ENCODE measurements around the gene SLC3A2. TPM values are rescaled to one million over a fixed set of nuclear protein-coding genes. Genes with fewer than 3 reads are reported as not detected.

SLC3A2 gene
- total and polyA plus RNA-seq, 2 of the 13 experiments (the other 11 are each of a cell fraction or from before 2014, with no cell fraction given) = 213 to 226 TPM

DNA sequence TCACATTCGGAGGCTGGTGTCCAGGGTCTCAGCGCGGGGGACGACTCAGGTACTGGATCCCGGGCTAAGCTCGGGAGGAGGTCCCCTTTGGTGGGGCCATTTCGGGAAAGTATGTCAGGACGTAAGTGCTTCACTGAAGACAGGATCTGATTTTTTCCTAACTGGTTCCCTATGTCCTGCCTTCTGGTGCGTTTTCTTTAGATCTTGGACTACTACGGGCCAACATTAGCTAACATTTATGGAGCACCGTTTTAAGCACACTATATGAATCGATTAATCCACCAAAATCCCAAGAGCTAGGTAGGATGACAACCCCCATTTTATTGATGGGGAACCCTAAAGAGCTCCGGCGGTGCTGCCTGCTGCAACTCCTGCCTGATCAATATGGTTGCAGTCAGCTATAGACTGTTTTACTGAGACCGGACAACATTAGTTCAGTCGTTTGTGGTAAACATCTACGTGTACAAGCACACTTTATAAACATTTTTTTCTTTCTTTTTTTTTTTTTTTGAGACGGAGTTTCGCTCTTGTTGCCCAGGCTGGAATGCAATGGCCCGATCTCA lies 24.3 kb upstream of the SLC3A2 start (continued):
- TF ChIP-seq, protein P1, sequence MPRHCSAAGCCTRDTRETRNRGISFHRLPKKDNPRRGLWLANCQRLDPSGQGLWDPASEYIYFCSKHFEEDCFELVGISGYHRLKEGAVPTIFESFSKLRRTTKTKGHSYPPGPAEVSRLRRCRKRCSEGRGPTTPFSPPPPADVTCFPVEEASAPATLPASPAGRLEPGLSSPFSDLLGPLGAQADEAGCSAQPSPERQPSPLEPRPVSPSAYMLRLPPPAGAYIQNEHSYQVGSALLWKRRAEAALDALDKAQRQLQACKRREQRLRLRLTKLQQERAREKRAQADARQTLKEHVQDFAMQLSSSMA (CRISPR knock-in tag; IDR thresholded peaks at IDR 0.05) = no peak
- TF ChIP-seq, protein P2, sequence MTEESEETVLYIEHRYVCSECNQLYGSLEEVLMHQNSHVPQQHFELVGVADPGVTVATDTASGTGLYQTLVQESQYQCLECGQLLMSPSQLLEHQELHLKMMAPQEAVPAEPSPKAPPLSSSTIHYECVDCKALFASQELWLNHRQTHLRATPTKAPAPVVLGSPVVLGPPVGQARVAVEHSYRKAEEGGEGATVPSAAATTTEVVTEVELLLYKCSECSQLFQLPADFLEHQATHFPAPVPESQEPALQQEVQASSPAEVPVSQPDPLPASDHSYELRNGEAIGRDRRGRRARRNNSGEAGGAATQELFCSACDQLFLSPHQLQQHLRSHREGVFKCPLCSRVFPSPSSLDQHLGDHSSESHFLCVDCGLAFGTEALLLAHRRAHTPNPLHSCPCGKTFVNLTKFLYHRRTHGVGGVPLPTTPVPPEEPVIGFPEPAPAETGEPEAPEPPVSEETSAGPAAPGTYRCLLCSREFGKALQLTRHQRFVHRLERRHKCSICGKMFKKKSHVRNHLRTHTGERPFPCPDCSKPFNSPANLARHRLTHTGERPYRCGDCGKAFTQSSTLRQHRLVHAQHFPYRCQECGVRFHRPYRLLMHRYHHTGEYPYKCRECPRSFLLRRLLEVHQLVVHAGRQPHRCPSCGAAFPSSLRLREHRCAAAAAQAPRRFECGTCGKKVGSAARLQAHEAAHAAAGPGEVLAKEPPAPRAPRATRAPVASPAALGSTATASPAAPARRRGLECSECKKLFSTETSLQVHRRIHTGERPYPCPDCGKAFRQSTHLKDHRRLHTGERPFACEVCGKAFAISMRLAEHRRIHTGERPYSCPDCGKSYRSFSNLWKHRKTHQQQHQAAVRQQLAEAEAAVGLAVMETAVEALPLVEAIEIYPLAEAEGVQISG (CRISPR knock-in tag; IDR thresholded peaks at IDR 0.05) = no peak
- TF ChIP-seq, protein P3, sequence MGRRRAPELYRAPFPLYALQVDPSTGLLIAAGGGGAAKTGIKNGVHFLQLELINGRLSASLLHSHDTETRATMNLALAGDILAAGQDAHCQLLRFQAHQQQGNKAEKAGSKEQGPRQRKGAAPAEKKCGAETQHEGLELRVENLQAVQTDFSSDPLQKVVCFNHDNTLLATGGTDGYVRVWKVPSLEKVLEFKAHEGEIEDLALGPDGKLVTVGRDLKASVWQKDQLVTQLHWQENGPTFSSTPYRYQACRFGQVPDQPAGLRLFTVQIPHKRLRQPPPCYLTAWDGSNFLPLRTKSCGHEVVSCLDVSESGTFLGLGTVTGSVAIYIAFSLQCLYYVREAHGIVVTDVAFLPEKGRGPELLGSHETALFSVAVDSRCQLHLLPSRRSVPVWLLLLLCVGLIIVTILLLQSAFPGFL (CRISPR knock-in tag; IDR thresholded peaks at IDR 0.05) = no peak
- TF ChIP-seq PAF1 (CRISPR knock-in tag; IDR thresholded peaks at IDR 0.05) = no peak
- no peak for TF ChIP-seq NR2F1 (CRISPR knock-in tag; IDR thresholded peaks at IDR 0.05)
- TF ChIP-seq SP5 (CRISPR knock-in tag; IDR thresholded peaks at IDR 0.05; ENCODE audit: borderline replicate concordance, low read depth) = no peak
- no peak for TF ChIP-seq CBX5 (CRISPR knock-in tag; IDR thresholded peaks at IDR 0.05; ENCODE audit: borderline replicate concordance)
- TF ChIP-seq ZNF33B (CRISPR knock-in tag; IDR thresholded peaks at IDR 0.05) = no peak
- no peak for TF ChIP-seq ZKSCAN1 (IDR thresholded peaks at IDR 0.05; ENCODE audit: low read length)
- TF ChIP-seq THYN1 (CRISPR knock-in tag; IDR thresholded peaks at IDR 0.05; ENCODE audit: borderline replicate concordance, low read depth) = no peak
- TF ChIP-seq CC2D1A (CRISPR knock-in tag; IDR thresholded peaks at IDR 0.05) = no peak
- TF ChIP-seq ZNF749 (CRISPR knock-in tag; IDR thresholded peaks at IDR 0.05; ENCODE audit: borderline replicate concordance) = no peak
- TF ChIP-seq ZNF557 (CRISPR knock-in tag; IDR thresholded peaks at IDR 0.05) = no peak
- TF ChIP-seq, protein P4, sequence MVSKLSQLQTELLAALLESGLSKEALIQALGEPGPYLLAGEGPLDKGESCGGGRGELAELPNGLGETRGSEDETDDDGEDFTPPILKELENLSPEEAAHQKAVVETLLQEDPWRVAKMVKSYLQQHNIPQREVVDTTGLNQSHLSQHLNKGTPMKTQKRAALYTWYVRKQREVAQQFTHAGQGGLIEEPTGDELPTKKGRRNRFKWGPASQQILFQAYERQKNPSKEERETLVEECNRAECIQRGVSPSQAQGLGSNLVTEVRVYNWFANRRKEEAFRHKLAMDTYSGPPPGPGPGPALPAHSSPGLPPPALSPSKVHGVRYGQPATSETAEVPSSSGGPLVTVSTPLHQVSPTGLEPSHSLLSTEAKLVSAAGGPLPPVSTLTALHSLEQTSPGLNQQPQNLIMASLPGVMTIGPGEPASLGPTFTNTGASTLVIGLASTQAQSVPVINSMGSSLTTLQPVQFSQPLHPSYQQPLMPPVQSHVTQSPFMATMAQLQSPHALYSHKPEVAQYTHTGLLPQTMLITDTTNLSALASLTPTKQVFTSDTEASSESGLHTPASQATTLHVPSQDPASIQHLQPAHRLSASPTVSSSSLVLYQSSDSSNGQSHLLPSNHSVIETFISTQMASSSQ (IDR thresholded peaks at IDR 0.05; ENCODE audit: low read depth) = 0 out of 2 replicates have a peak, but pooled peaks have one; percentile 2
- TF ChIP-seq, protein P4 (CRISPR knock-in tag; IDR thresholded peaks at IDR 0.05; ENCODE audit: borderline replicate concordance) = no peak
- no peak; the same call in 1 of the 2 replicates for TF ChIP-seq ZNF777 (CRISPR knock-in tag; IDR thresholded peaks at IDR 0.05)
- TF ChIP-seq MIXL1 (CRISPR knock-in tag; IDR thresholded peaks at IDR 0.05) = no peak
- no peak; the same call in 1 of the 2 replicates for TF ChIP-seq KDM5B (CRISPR knock-in tag; IDR thresholded peaks at IDR 0.05; ENCODE audit: borderline replicate concordance)
- TF ChIP-seq EED (CRISPR knock-in tag; IDR thresholded peaks at IDR 0.05) = 0 out of 2 replicates have a peak, but pooled peaks have one; percentile 16
- TF ChIP-seq XBP1 (CRISPR knock-in tag; IDR thresholded peaks at IDR 0.05) = no peak
- TF ChIP-seq, protein P5, sequence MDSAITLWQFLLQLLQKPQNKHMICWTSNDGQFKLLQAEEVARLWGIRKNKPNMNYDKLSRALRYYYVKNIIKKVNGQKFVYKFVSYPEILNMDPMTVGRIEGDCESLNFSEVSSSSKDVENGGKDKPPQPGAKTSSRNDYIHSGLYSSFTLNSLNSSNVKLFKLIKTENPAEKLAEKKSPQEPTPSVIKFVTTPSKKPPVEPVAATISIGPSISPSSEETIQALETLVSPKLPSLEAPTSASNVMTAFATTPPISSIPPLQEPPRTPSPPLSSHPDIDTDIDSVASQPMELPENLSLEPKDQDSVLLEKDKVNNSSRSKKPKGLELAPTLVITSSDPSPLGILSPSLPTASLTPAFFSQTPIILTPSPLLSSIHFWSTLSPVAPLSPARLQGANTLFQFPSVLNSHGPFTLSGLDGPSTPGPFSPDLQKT (CRISPR knock-in tag; IDR thresholded peaks at IDR 0.05; ENCODE audit: borderline replicate concordance) = no peak
